ENCODE results near the gene LRMDA. TPM values are rescaled to one million over a fixed set of nuclear protein-coding genes. Genes with fewer than 3 reads are reported as not detected.

Gene LRMDA
- total RNA-seq, 5 donors from 2014 or later (not counting 1 experiment from before 2014, with no cell fraction given), result 0.30 to 1.2 TPM; not detected in 3

- ChIA-PET POLR2A (no interaction called here), CTCF (no interaction called here)
- H3K4me1 ChIP-seq (ENCODE audit: control insufficient read depth in 1 of 2, extremely low read depth in 1 of 2, insufficient read depth in 2 of 2, low read length in 2 of 2), result no peaks in the 10 kb centered on the region
- Mint-ChIP-seq H3K4me3 (no peak overlapping the region), H3K4me1 (no peaks in the 10 kb centered on the region), H3K36me3 (no peaks in the 10 kb centered on the region), H3K27me3 (peaks cover 0 to 4% of the 10 kb centered on the region in 2 donors), H3K27ac (no peak overlapping the region), H3K9me3 (no peaks in the 10 kb centered on the region)
- ATAC-seq (replicated peaks in 1 of 4) (no peak), DNase-seq (no peak)
- no peaks in the 10 kb centered on the region for H3K36me3 ChIP-seq (ENCODE audit: control insufficient read depth in 2 of 2, extremely low read depth in 1 of 2, insufficient read depth in 1 of 2, low read length in 1 of 2)
- H3K27me3 ChIP-seq (replicated peaks in 1 of 2; ENCODE audit: control insufficient read depth in 2 of 2, extremely low read depth in 1 of 2, insufficient read depth in 2 of 2, low read length in 1 of 2), result peaks cover 0 to 10% of the 10 kb centered on the region in 2 experiments
- no CpG with 5 or more reads among the region's 1 CpG for WGBS (ENCODE audit: insufficient coverage)
- H3K4me3 ChIP-seq (ENCODE audit: control insufficient read depth in 1 of 2, extremely low read depth in 1 of 2, low read length in 1 of 2), result no peak overlapping the region
- H3K9me3 ChIP-seq, result no peaks in the 10 kb centered on the region
- H3K27ac ChIP-seq (ENCODE audit: low read length), result no peak overlapping the region
These were observed 28.6 kb downstream of the LRMDA start for GRCh38 chr10:75460059-75460458.

GRCh38 chr10:75461672-75462649 lies 30.5 kb downstream of the LRMDA start:
- 70% methylated on average over 6 of the region's 15 CpGs for WGBS (ENCODE audit: insufficient coverage)
- Histone ChIP-seq H3K9me3 (no peaks in the 10 kb centered on the region), H3K4me1 (ENCODE audit: control insufficient read depth in 1 of 2, extremely low read depth in 1 of 2, insufficient read depth in 2 of 2, low read length in 2 of 2) (no peaks in the 10 kb centered on the region), H3K27ac (ENCODE audit: low read length) (no peak overlapping the region), H3K27me3 (replicated peaks in 1 of 2; ENCODE audit: control insufficient read depth in 2 of 2, extremely low read depth in 1 of 2, insufficient read depth in 2 of 2, low read length in 1 of 2) (peaks cover 0 to 3% of the 10 kb centered on the region in 2 experiments), H3K36me3 (ENCODE audit: control insufficient read depth in 2 of 2, extremely low read depth in 1 of 2, insufficient read depth in 1 of 2, low read length in 1 of 2) (no peaks in the 10 kb centered on the region), H3K4me3 (ENCODE audit: control insufficient read depth in 1 of 2, extremely low read depth in 1 of 2, low read length in 1 of 2) (no peak overlapping the region)
- ChIA-PET POLR2A (no interaction called here), CTCF (no interaction called here)
- Mint-ChIP-seq H3K27me3 (peaks cover 0 to 14% of the 10 kb centered on the region in 2 donors), H3K4me1 (no peaks in the 10 kb centered on the region), H3K36me3 (no peaks in the 10 kb centered on the region), H3K4me3 (no peak overlapping the region), H3K27ac (no peak overlapping the region), H3K9me3 (no peaks in the 10 kb centered on the region)
- no peak for ATAC-seq (replicated peaks in 1 of 4)
- DNase-seq, result no peak

- 90% methylated on average over 9 of the region's 9 CpGs for WGBS (ENCODE audit: insufficient coverage)
These were observed 31.4 kb downstream of the LRMDA start for GRCh38 chr10:75462865-75463264.

GRCh38 chr10:75464478-75465449 lies 33.3 kb downstream of the LRMDA start:
- Histone ChIP-seq H3K27ac (ENCODE audit: low read length) (no peak overlapping the region), H3K4me3 (ENCODE audit: control insufficient read depth in 1 of 2, extremely low read depth in 1 of 2, low read length in 1 of 2) (no peak overlapping the region), H3K27me3 (replicated peaks in 1 of 2; ENCODE audit: control insufficient read depth in 2 of 2, extremely low read depth in 1 of 2, insufficient read depth in 2 of 2, low read length in 1 of 2) (peaks cover 0 to 3% of the 10 kb centered on the region in 2 experiments), H3K9me3 (no peaks in the 10 kb centered on the region), H3K36me3 (ENCODE audit: control insufficient read depth in 2 of 2, extremely low read depth in 1 of 2, insufficient read depth in 1 of 2, low read length in 1 of 2) (no peaks in the 10 kb centered on the region), H3K4me1 (ENCODE audit: control insufficient read depth in 1 of 2, extremely low read depth in 1 of 2, insufficient read depth in 2 of 2, low read length in 2 of 2) (no peaks in the 10 kb centered on the region)
- Mint-ChIP-seq H3K27ac (no peak overlapping the region), H3K4me3 (no peak overlapping the region), H3K9me3 (no peaks in the 10 kb centered on the region), H3K4me1 (no peaks in the 10 kb centered on the region), H3K36me3 (no peaks in the 10 kb centered on the region), H3K27me3 (peaks cover 2 to 11% of the 10 kb centered on the region in 2 donors)
- CTCF ChIA-PET, result no interaction called here
- ATAC-seq (replicated peaks in 1 of 4) (no peak), DNase-seq (no peak)
- POLR2A ChIA-PET, result no interaction called here
- 70% methylated on average over 7 of the region's 10 CpGs for WGBS (ENCODE audit: insufficient coverage)

More at GRCh38 chr10:75462865-75463264, 31.4 kb downstream of the LRMDA start:
- DNase-seq, result no peak
- Mint-ChIP-seq H3K36me3 (no peaks in the 10 kb centered on the region), H3K27ac (no peak overlapping the region), H3K4me3 (no peak overlapping the region), H3K27me3 (peaks cover 2 to 12% of the 10 kb centered on the region in 2 donors), H3K4me1 (no peaks in the 10 kb centered on the region), H3K9me3 (no peaks in the 10 kb centered on the region)
- CTCF ChIA-PET, result no interaction called here
- Histone ChIP-seq H3K27ac (ENCODE audit: low read length) (no peak overlapping the region), H3K36me3 (ENCODE audit: control insufficient read depth in 2 of 2, extremely low read depth in 1 of 2, insufficient read depth in 1 of 2, low read length in 1 of 2) (no peaks in the 10 kb centered on the region), H3K4me3 (ENCODE audit: control insufficient read depth in 1 of 2, extremely low read depth in 1 of 2, low read length in 1 of 2) (no peak overlapping the region), H3K27me3 (replicated peaks in 1 of 2; ENCODE audit: control insufficient read depth in 2 of 2, extremely low read depth in 1 of 2, insufficient read depth in 2 of 2, low read length in 1 of 2) (peaks cover 0 to 3% of the 10 kb centered on the region in 2 experiments), H3K4me1 (ENCODE audit: control insufficient read depth in 1 of 2, extremely low read depth in 1 of 2, insufficient read depth in 2 of 2, low read length in 2 of 2) (no peaks in the 10 kb centered on the region), H3K9me3 (no peaks in the 10 kb centered on the region)
- POLR2A ChIA-PET, result no interaction called here
- ATAC-seq (replicated peaks in 1 of 4), result no peak

GRCh38 chr10:75465450-75465827 lies 34.0 kb downstream of the LRMDA start:
- ChIA-PET CTCF (no interaction called here), POLR2A (no interaction called here)
- Histone ChIP-seq H3K27ac (ENCODE audit: low read length) (no peak overlapping the region), H3K4me1 (ENCODE audit: control insufficient read depth in 1 of 2, extremely low read depth in 1 of 2, insufficient read depth in 2 of 2, low read length in 2 of 2) (no peaks in the 10 kb centered on the region), H3K4me3 (ENCODE audit: control insufficient read depth in 1 of 2, extremely low read depth in 1 of 2, low read length in 1 of 2) (no peak overlapping the region), H3K36me3 (ENCODE audit: control insufficient read depth in 2 of 2, extremely low read depth in 1 of 2, insufficient read depth in 1 of 2, low read length in 1 of 2) (no peaks in the 10 kb centered on the region), H3K27me3 (replicated peaks in 1 of 2; ENCODE audit: control insufficient read depth in 2 of 2, extremely low read depth in 1 of 2, insufficient read depth in 2 of 2, low read length in 1 of 2) (peaks cover 0 to 3% of the 10 kb centered on the region in 2 experiments), H3K9me3 (no peaks in the 10 kb centered on the region)
- DNase-seq (no peak), ATAC-seq (replicated peaks in 1 of 4) (no peak)
- Mint-ChIP-seq H3K4me3 (no peak overlapping the region), H3K9me3 (no peaks in the 10 kb centered on the region), H3K4me1 (no peaks in the 10 kb centered on the region), H3K27ac (no peak overlapping the region), H3K36me3 (no peaks in the 10 kb centered on the region), H3K27me3 (peaks cover 2 to 11% of the 10 kb centered on the region in 2 donors)
- WGBS (ENCODE audit: insufficient coverage), result 80% methylated on average over 1 of the region's 6 CpGs

GRCh38 chr10:75466001-75466400 lies 34.6 kb downstream of the LRMDA start:
- Mint-ChIP-seq H3K27me3 (peaks cover 3 to 11% of the 10 kb centered on the region in 2 donors), H3K27ac (no peak overlapping the region), H3K9me3 (no peaks in the 10 kb centered on the region), H3K4me3 (no peak overlapping the region), H3K36me3 (no peaks in the 10 kb centered on the region), H3K4me1 (no peaks in the 10 kb centered on the region)
- ChIA-PET CTCF (no interaction called here), POLR2A (no interaction called here)
- peaks cover 0 to 3% of the 10 kb centered on the region in 2 experiments for H3K27me3 ChIP-seq (replicated peaks in 1 of 2; ENCODE audit: control insufficient read depth in 2 of 2, extremely low read depth in 1 of 2, insufficient read depth in 2 of 2, low read length in 1 of 2)
- H3K4me1 ChIP-seq (ENCODE audit: control insufficient read depth in 1 of 2, extremely low read depth in 1 of 2, insufficient read depth in 2 of 2, low read length in 2 of 2), result no peaks in the 10 kb centered on the region
- no peaks in the 10 kb centered on the region for H3K9me3 ChIP-seq
- H3K36me3 ChIP-seq (ENCODE audit: control insufficient read depth in 2 of 2, extremely low read depth in 1 of 2, insufficient read depth in 1 of 2, low read length in 1 of 2), result no peaks in the 10 kb centered on the region
- WGBS (ENCODE audit: insufficient coverage), result 69% methylated on average over 4 of the region's 4 CpGs
- no peak for DNase-seq
- no peak overlapping the region for H3K27ac ChIP-seq (ENCODE audit: low read length)
- H3K4me3 ChIP-seq (ENCODE audit: control insufficient read depth in 1 of 2, extremely low read depth in 1 of 2, low read length in 1 of 2), result no peak overlapping the region
- ATAC-seq (replicated peaks in 1 of 4), result no peak

Measured in T-cell (primary cell).